Heart left ventricle (tissue), 13 donors: ENCODE data around the gene LIN54.

Experiments used
- CTCF ChIP-seq, 12 donors: fragments of 200-600 bp; sonication (generic) in 4 of 12; IDR thresholded peaks; one replicate each; pipeline versions ENCODE4 v1.5.0 to v1.8.0; 2018 to 2022; ENCODE audit warnings: antibody characterized with exemption in 12 of 12, mild to moderate bottlenecking in 5 of 12
- POLR2A ChIP-seq, 2 donors: fragments of 450-650 bp; IDR thresholded peaks; one replicate each; pipeline ENCODE4 v1.6.1; 2017; ENCODE audit warnings: antibody characterized with exemption in 2 of 2, mild to moderate bottlenecking in 2 of 2, moderate library complexity in 2 of 2
- donor health status: ischemic (EF 13 %, LVEDD 7.1; RV severe dilation, severe dysfunction).
- donor health status: DM: no; HTN: yes; CAD: no.
- donor health status: DM: no; HTN: no; CAD: no.
- donor health status: ischemic (EF 25% LVEDD 6.9; RV normal size, moderate dysfunction).
- donor health status: ischemic (EF 25% LVEDD 5.7; RV mildly dilated, moderate dysfunction).
- donor health status: ischemic (EF 35%, LVEDD 5.7; RV mildly dilated, moderate dysfunction).
- donor health status: nonischemic (EF 11% LVEDD 7.7; RV severe dilation, severe dysfunction).
- donor health status: DM: yes; HTN: yes; CAD: no.
- donor health status: PGD.
- donor health status: ischemic (EF 29% LVEDD 5.4; RV normal size, mild dysfunction).
- donor health status: nonischemic (EF 23%, LVEDD 6.1; RV moderate dilation, normal function).

GRCh38 chr4:82965763-82966162, 44.9 kb downstream of the LIN54 start:
- TF ChIP-seq CTCF (IDR thresholded peaks at IDR 0.05) (no peak), POLR2A (IDR thresholded peaks at IDR 0.05) (no peak)
